ENCODE measurements around the gene GPR152.
"Not testable (repeated sequence)": the region's sequence is repeated elsewhere in the genome, so short reads cannot be mapped to it uniquely, and the experiment has no call there.

The GPR152 gene

GRCh38 chr11:67466962-67467771 is 14.6 kb upstream of the GPR152 start:
- DNase-seq (ENCODE audit: low read depth in 3 of 3, low spot score in 1 of 3) = no peak

- DNase-seq (ENCODE audit: low read depth in 3 of 3, low spot score in 1 of 3) = no peak
Measured at GRCh38 chr11:67466367-67466766, 13.8 kb upstream of the GPR152 start.

- DNase-seq (ENCODE audit: low read depth in 3 of 3, low spot score in 1 of 3) = not testable (repeated sequence)
Measured at GRCh38 chr11:67465530-67465929, 13.0 kb upstream of the GPR152 start.

DNA sequence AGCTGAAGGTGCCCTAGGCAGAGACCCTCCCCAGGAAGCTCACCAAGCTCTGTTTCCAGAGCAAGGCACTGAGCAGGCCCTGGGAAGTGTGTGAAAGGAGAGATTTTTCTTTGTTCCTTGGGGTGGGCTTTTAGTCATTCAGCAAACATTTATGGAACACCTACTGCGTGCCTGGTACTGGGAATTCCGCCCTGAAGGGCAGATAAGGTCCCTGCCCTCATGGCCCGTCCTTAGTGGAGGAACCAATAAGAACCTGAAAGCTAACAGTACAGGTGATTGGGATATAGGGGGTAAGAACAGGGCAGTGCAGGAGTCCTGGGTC is 12.6 kb upstream of the GPR152 start:
- DNase-seq (ENCODE audit: low read depth in 3 of 3, low spot score in 1 of 3) = no peak

- peak; percentile 86 to 89 (median 87) for DNase-seq (ENCODE audit: low read depth in 3 of 3, low spot score in 1 of 3)
Measured at GRCh38 chr11:67464411-67465188, 12.1 kb upstream of the GPR152 start.

GRCh38 chr11:67463680-67464410 is 11.3 kb upstream of the GPR152 start:
- DNase-seq (ENCODE audit: low read depth in 3 of 3, low spot score in 1 of 3) = no peak

GRCh38 chr11:67463186-67463585 is 10.7 kb upstream of the GPR152 start:
- no peak for DNase-seq (ENCODE audit: low read depth in 3 of 3, low spot score in 1 of 3)

- no peak for DNase-seq (ENCODE audit: low read depth in 3 of 3, low spot score in 1 of 3)
Measured at GRCh38 chr11:67458266-67458665, 5.7 kb upstream of the GPR152 start.

DNA sequence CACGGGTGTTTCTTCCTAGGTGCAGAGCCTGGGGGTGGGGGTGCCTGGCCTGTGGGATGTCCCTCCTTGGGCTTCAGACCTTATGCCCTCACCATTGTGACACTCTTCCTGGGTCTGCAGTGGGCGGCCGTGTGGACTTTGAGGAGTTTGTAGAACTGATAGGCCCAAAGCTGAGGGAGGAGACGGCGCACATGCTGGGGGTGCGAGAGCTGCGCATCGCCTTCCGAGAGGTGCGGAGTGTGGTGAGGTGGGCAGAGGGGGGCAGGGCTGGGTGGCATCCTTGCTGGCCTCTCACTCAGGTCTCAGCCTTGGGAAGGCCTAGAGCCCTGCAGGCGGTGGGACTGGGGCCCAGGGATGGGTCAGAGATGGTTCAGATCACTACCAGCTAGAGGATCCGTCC is 4.9 kb upstream of the GPR152 start:
- DNase-seq (ENCODE audit: low read depth in 3 of 3, low spot score in 1 of 3) = no peak

DNA sequence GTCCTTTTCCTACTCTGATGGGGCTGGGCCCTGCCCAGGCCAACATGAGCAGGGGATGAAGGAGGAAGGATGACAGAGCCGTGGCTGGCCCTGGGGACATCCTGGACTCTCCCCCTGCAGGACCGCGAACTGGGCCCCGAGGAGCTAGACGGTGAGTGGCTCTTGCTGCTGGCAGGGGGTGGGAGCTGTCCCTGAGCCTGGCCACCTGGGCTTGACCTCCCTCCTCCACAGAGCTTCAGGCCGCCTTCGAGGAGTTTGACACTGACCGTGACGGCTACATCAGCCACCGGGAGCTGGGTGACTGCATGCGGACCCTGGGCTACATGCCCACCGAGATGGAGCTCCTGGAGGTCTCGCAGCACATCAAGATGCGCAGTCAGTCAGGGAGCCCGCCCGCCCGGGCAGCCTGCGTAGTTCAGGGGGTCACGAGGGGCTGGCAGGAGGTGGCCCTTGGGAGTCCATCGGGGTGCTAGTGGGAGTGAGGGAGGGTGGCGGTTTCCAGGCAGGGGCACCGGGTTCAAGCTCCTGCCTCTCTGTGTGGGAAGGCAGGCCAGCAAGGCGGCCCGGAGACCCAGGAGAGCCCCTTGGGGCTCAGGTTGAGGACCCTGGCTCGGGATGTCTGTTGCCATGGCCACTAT is 3.7 kb upstream of the GPR152 start:
- DNase-seq (ENCODE audit: low read depth in 3 of 3, low spot score in 1 of 3) = no peak

GRCh38 chr11:67455054-67455453 is 2.5 kb upstream of the GPR152 start, which contains the start of gene CABP4:
Gene CABP4 (plus strand): TSS chr11:67455354. CDS start chr11:67455424, 70 bp downstream.
- no peak for DNase-seq (ENCODE audit: low read depth in 3 of 3, low spot score in 1 of 3)

- DNase-seq (ENCODE audit: low read depth in 3 of 3, low spot score in 1 of 3) = no peak
Measured at GRCh38 chr11:67453816-67454732, 1.5 kb upstream of the GPR152 start.

DNA sequence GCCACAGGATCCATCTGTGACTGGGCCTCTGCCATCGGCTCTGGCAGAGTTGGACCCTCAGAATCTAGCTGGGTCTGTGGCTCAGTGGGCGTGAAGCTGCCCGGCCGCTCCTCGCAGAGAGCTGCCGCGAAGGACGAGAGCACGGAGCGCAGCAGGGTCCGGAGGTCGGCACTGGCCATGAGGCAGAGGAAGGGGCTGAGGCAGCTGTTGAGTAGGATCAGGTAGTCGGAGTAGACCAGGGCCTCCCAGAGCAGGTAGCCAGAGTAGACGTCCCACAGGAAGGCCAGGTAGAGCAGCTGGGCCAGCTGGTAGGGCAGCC is 912 bp downstream of the GPR152 start:
- no peak for DNase-seq (ENCODE audit: low read depth in 3 of 3, low spot score in 1 of 3)

- DNase-seq (ENCODE audit: low read depth in 3 of 3, low spot score in 1 of 3) = no peak
Measured at GRCh38 chr11:67450796-67451657, 1.5 kb downstream of the GPR152 start.

GRCh38 chr11:67449116-67449844 is 3.2 kb downstream of the GPR152 start:
- no peak for DNase-seq (ENCODE audit: low read depth in 3 of 3, low spot score in 1 of 3)

DNA sequence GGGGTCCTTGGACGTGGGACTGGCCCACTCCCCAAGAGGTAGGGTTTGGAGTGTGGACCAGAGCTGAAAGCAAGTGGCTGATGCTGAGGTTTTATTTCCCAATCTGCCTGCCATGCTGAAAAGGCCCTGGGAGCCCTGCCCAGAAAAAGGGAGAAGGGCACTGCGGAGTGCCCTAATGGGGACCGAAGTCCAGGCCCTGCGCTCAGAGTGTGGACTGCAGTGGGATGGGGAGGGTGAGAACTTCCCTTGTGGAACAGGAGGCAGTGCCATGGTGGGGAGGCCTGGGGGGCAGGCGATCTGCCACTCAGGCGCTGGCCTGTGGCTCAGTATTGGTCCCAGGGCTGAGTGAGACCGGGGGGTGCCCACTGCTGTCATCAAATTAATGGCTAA is 4.3 kb downstream of the GPR152 start:
- DNase-seq (ENCODE audit: low read depth in 3 of 3, low spot score in 1 of 3) = no peak

GRCh38 chr11:67445515-67445914 is 7.0 kb downstream of the GPR152 start:
- DNase-seq (ENCODE audit: low read depth in 3 of 3, low spot score in 1 of 3) = no peak

- DNase-seq (ENCODE audit: low read depth in 3 of 3, low spot score in 1 of 3) = no peak
Measured at GRCh38 chr11:67442504-67443404, 9.8 kb downstream of the GPR152 start.

All from stimulated activated CD4-positive, alpha-beta T cell treated with anti-CD3 and anti-CD28 coated beads, TNF-alpha, amount 100 ng/mL, for 1 hour (primary cell).